D341Med (cell line): ENCODE results near the gene IFITM10.

ENCODE experiments used
- DNase-seq: peaks from one replicate; pipeline ENCODE4 v3.0.0; 2012; ENCODE audit warnings: low spot score

IFITM10 gene

GRCh38 chr11:1740786-1741530, 9.4 kb downstream of the IFITM10 start:
- DNase-seq, result no peak

GRCh38 chr11:1739576-1739975, 10.8 kb downstream of the IFITM10 start:
- no peak for DNase-seq

- no peak for DNase-seq
Observed at GRCh38 chr11:1738380-1738779, 12.0 kb downstream of the IFITM10 start.

GRCh38 chr11:1737080-1737757, 13.2 kb downstream of the IFITM10 start:
- no peak for DNase-seq

GRCh38 chr11:1736447-1736992, 13.9 kb downstream of the IFITM10 start:
- no peak for DNase-seq

- no peak for DNase-seq
Observed at GRCh38 chr11:1735271-1735670, 15.1 kb downstream of the IFITM10 start.

GRCh38 chr11:1734641-1735081, 15.7 kb downstream of the IFITM10 start:
- DNase-seq, result no peak

- DNase-seq, result no peak
Observed at GRCh38 chr11:1733716-1734640, 16.4 kb downstream of the IFITM10 start.

GRCh38 chr11:1733009-1733715, 17.2 kb downstream of the IFITM10 start:
- peak; percentile 32 for DNase-seq

- DNase-seq, result peak; percentile 27
Observed at GRCh38 chr11:1732418-1733008, 17.9 kb downstream of the IFITM10 start.

GRCh38 chr11:1731451-1732059, 18.8 kb downstream of the IFITM10 start:
- no peak for DNase-seq

- DNase-seq, result no peak
Observed at GRCh38 chr11:1730059-1730629, 20.3 kb downstream of the IFITM10 start.

GRCh38 chr11:1729692-1730011, 20.7 kb downstream of the IFITM10 start:
- DNase-seq, result no peak

- DNase-seq, result no peak
Observed at GRCh38 chr11:1728931-1729691, 21.3 kb downstream of the IFITM10 start.

GRCh38 chr11:1728301-1728700, 22.1 kb downstream of the IFITM10 start:
- no peak for DNase-seq

GRCh38 chr11:1727861-1728260, 22.5 kb downstream of the IFITM10 start:
- DNase-seq, result no peak

- no peak for DNase-seq
Observed at GRCh38 chr11:1727096-1727690, 23.2 kb downstream of the IFITM10 start.

GRCh38 chr11:1719781-1720180, 30.6 kb downstream of the IFITM10 start:
- no peak for DNase-seq

GRCh38 chr11:1718326-1718725, 32.1 kb downstream of the IFITM10 start:
- DNase-seq, result no peak
